ENCODE measurements around the gene RASL11A.
"Not testable (repeated sequence)": the region's sequence is repeated elsewhere in the genome, so short reads cannot be mapped to it uniquely, and the experiment has no call there.

RASL11A gene

DNA sequence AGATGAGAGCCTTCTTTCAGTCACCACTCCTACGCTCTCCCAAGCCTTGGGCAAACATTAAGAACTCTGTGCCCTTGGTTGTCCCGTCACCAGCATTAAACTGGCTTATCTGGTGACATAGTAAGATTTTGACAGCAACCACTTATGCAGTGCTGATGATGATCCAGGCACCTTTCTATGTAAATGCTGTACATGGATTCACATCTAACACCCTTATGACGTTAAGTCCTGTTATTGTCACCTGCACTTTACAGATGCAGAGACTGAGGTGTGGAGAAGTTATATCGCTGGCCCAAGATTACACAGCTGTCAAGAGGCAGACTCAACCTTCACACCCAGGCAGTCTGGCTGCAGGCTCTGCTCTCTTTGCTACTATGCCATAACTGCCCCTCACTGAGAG is 25.0 kb downstream of the RASL11A start:
- Histone ChIP-seq H3K4me3 (ENCODE audit: low read depth in 1 of 5, low read length in 5 of 5) (no peak overlapping the region), H3K4me1 (ENCODE audit: control insufficient read depth in 5 of 5, insufficient read depth in 5 of 5, low read length in 5 of 5) (no peaks in the 10 kb centered on the region), H3K27me3 (ENCODE audit: control insufficient read depth in 5 of 5, insufficient read depth in 4 of 5, low read length in 5 of 5) (peaks cover 0 to 10% (median 4%) of the 10 kb centered on the region in 5 donors), H3K9ac (ENCODE audit: low read length in 5 of 5) (no peak overlapping the region), H3K36me3 (ENCODE audit: control insufficient read depth in 5 of 5, insufficient read depth in 5 of 5, low read length in 5 of 5) (no peaks in the 10 kb centered on the region), H3K9me3 (ENCODE audit: control insufficient read depth in 5 of 5, low read length in 5 of 5) (peaks cover 0 to 3% (median 0%) of the 10 kb centered on the region in 5 donors), H3K27ac (ENCODE audit: low read depth, low read length) (no peak overlapping the region)

GRCh38 chr13:27296496-27296895 is 25.9 kb downstream of the RASL11A start:
- Histone ChIP-seq H3K4me1 (ENCODE audit: control insufficient read depth in 5 of 5, insufficient read depth in 5 of 5, low read length in 5 of 5) (no peaks in the 10 kb centered on the region), H3K36me3 (ENCODE audit: control insufficient read depth in 5 of 5, insufficient read depth in 5 of 5, low read length in 5 of 5) (no peaks in the 10 kb centered on the region), H3K9me3 (ENCODE audit: control insufficient read depth in 5 of 5, low read length in 5 of 5) (no peaks in the 10 kb centered on the region), H3K4me3 (ENCODE audit: low read depth in 1 of 5, low read length in 5 of 5) (no peak overlapping the region), H3K27me3 (ENCODE audit: control insufficient read depth in 5 of 5, insufficient read depth in 4 of 5, low read length in 5 of 5) (peaks cover 0 to 10% (median 4%) of the 10 kb centered on the region in 5 donors), H3K27ac (ENCODE audit: low read depth, low read length) (no peak overlapping the region), H3K9ac (ENCODE audit: low read length in 5 of 5) (no peak overlapping the region)

GRCh38 chr13:27298849-27299248 is 28.2 kb downstream of the RASL11A start:
- no peaks in the 10 kb centered on the region for H3K4me1 ChIP-seq (ENCODE audit: control insufficient read depth in 5 of 5, insufficient read depth in 5 of 5, low read length in 5 of 5)
- H3K9ac ChIP-seq (ENCODE audit: low read length in 5 of 5): no peak overlapping the region
- no peaks in the 10 kb centered on the region for H3K36me3 ChIP-seq (ENCODE audit: control insufficient read depth in 5 of 5, insufficient read depth in 5 of 5, low read length in 5 of 5)
- H3K4me3 ChIP-seq (ENCODE audit: low read depth in 1 of 5, low read length in 5 of 5): no peak overlapping the region
- no peaks in the 10 kb centered on the region for H3K9me3 ChIP-seq (ENCODE audit: control insufficient read depth in 5 of 5, low read length in 5 of 5)
- H3K27me3 ChIP-seq (ENCODE audit: control insufficient read depth in 5 of 5, insufficient read depth in 4 of 5, low read length in 5 of 5): peaks cover 0 to 10% (median 4%) of the 10 kb centered on the region in 5 donors
- no peak overlapping the region for H3K27ac ChIP-seq (ENCODE audit: low read depth, low read length)

GRCh38 chr13:27300406-27300805 is 29.8 kb downstream of the RASL11A start:
- not testable (repeated sequence) for H3K27me3 ChIP-seq (ENCODE audit: control insufficient read depth in 5 of 5, insufficient read depth in 4 of 5, low read length in 5 of 5)

GRCh38 chr13:27300941-27301586 is 30.4 kb downstream of the RASL11A start:
- Histone ChIP-seq H3K36me3 (ENCODE audit: control insufficient read depth in 5 of 5, insufficient read depth in 5 of 5, low read length in 5 of 5) (no peaks in the 10 kb centered on the region), H3K27ac (ENCODE audit: low read depth, low read length) (no peak overlapping the region), H3K27me3 (ENCODE audit: control insufficient read depth in 5 of 5, insufficient read depth in 4 of 5, low read length in 5 of 5) (peaks cover 0 to 6% (median 4%) of the 10 kb centered on the region in 5 donors), H3K4me1 (ENCODE audit: control insufficient read depth in 5 of 5, insufficient read depth in 5 of 5, low read length in 5 of 5) (no peaks in the 10 kb centered on the region), H3K9ac (ENCODE audit: low read length in 5 of 5) (no peak overlapping the region), H3K9me3 (ENCODE audit: control insufficient read depth in 5 of 5, low read length in 5 of 5) (no peaks in the 10 kb centered on the region), H3K4me3 (ENCODE audit: low read depth in 1 of 5, low read length in 5 of 5) (no peak overlapping the region)

More at GRCh38 chr13:27300406-27300805, 29.8 kb downstream of the RASL11A start:
- H3K9ac ChIP-seq (ENCODE audit: low read length in 5 of 5); H3K36me3 ChIP-seq (ENCODE audit: control insufficient read depth in 5 of 5, insufficient read depth in 5 of 5, low read length in 5 of 5); H3K9me3 ChIP-seq (ENCODE audit: control insufficient read depth in 5 of 5, low read length in 5 of 5); H3K4me3 ChIP-seq (ENCODE audit: low read depth in 1 of 5, low read length in 5 of 5); H3K27ac ChIP-seq (ENCODE audit: low read depth, low read length); H3K4me1 ChIP-seq (ENCODE audit: control insufficient read depth in 5 of 5, insufficient read depth in 5 of 5, low read length in 5 of 5): not testable (repeated sequence)

DNA sequence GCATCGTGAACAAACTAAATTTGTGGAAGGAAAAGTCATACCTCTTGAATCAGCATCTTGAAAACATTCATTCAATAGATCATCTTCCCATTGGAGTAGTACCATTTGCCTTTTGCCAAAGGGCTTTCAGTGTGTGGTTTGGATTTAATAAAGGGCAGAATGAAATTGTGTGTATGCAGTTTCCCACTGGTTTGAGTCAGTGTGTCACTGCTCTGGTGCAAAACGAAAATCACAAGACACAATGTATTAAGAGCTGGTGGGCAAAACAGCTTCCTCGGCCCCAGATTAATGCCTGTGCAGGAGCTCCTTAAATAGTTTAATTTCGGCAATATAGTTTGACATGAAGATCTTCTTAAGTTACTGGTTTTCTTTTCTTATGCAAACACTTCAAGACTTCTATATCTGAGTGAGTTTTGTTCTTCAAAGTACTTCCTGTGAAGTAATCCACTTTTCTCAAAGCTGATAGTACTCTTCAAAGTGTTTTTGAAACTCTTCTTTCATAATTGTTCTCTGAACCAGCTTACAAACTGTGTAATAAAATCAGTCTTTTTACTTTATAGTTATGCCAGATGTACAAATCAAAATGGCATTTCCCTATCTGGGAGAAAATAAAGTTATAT is 32.1 kb downstream of the RASL11A start:
- no peaks in the 10 kb centered on the region for H3K9me3 ChIP-seq (ENCODE audit: control insufficient read depth in 5 of 5, low read length in 5 of 5)
- H3K27me3 ChIP-seq (ENCODE audit: control insufficient read depth in 5 of 5, insufficient read depth in 4 of 5, low read length in 5 of 5): peaks cover 0 to 2% (median 0%) of the 10 kb centered on the region in 5 donors
- H3K36me3 ChIP-seq (ENCODE audit: control insufficient read depth in 5 of 5, insufficient read depth in 5 of 5, low read length in 5 of 5): no peaks in the 10 kb centered on the region
- H3K4me3 ChIP-seq (ENCODE audit: low read depth in 1 of 5, low read length in 5 of 5): no peak overlapping the region
- H3K4me1 ChIP-seq (ENCODE audit: control insufficient read depth in 5 of 5, insufficient read depth in 5 of 5, low read length in 5 of 5): no peaks in the 10 kb centered on the region
- no peak overlapping the region for H3K27ac ChIP-seq (ENCODE audit: low read depth, low read length)
- H3K9ac ChIP-seq (ENCODE audit: low read length in 5 of 5): no peak overlapping the region

DNA sequence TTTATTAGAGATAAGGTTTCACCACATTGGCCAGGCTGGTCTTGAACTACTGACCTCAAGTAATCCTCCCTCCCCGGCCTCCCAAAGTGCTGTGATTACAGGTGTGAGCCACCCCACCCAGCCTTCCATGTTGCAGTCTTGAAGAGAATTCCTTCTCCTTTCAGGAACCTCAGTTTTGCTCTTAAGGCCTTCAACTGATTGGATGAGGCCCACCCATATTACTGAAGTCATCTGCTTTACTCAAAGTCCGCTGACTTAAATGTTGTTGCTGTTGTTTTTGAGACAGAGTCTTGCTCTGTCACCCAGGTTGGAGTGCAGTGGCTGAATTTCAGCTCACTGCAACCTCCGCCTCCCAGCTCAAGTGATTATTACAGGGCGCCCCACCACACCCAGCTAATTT is 33.5 kb downstream of the RASL11A start:
- Histone ChIP-seq H3K4me3 (ENCODE audit: low read depth in 1 of 5, low read length in 5 of 5) (no peak overlapping the region), H3K9me3 (ENCODE audit: control insufficient read depth in 5 of 5, low read length in 5 of 5) (peaks cover 0 to 3% (median 0%) of the 10 kb centered on the region in 5 donors), H3K9ac (ENCODE audit: low read length in 5 of 5) (no peak overlapping the region), H3K36me3 (ENCODE audit: control insufficient read depth in 5 of 5, insufficient read depth in 5 of 5, low read length in 5 of 5) (no peaks in the 10 kb centered on the region), H3K27me3 (ENCODE audit: control insufficient read depth in 5 of 5, insufficient read depth in 4 of 5, low read length in 5 of 5) (no peaks in the 10 kb centered on the region), H3K4me1 (ENCODE audit: control insufficient read depth in 5 of 5, insufficient read depth in 5 of 5, low read length in 5 of 5) (no peaks in the 10 kb centered on the region), H3K27ac (ENCODE audit: low read depth, low read length) (no peak overlapping the region)

DNA sequence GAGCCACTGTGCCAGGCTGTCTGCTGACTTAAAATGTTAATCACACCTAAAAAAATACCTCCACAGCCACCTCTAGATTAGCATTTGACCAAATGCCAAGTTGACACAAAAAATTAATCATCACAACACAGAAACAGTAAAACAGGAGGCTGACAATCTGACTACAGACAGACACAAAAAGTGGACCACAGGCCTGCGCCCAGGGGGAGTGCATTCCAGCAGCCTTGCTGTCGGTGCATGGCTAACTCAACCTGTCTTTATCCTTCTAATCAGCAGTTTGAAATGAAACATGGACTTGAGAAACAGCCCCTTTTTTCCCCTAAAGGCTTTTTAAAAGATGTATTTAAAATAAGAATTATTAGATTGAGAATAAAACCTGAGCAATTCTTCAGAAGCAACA is 34.0 kb downstream of the RASL11A start:
- Histone ChIP-seq H3K36me3 (ENCODE audit: control insufficient read depth in 5 of 5, insufficient read depth in 5 of 5, low read length in 5 of 5) (no peaks in the 10 kb centered on the region), H3K9ac (ENCODE audit: low read length in 5 of 5) (no peak overlapping the region), H3K27me3 (ENCODE audit: control insufficient read depth in 5 of 5, insufficient read depth in 4 of 5, low read length in 5 of 5) (no peaks in the 10 kb centered on the region), H3K9me3 (ENCODE audit: control insufficient read depth in 5 of 5, low read length in 5 of 5) (peaks cover 0 to 3% (median 0%) of the 10 kb centered on the region in 5 donors), H3K4me1 (ENCODE audit: control insufficient read depth in 5 of 5, insufficient read depth in 5 of 5, low read length in 5 of 5) (no peaks in the 10 kb centered on the region), H3K27ac (ENCODE audit: low read depth, low read length) (no peak overlapping the region), H3K4me3 (ENCODE audit: low read depth in 1 of 5, low read length in 5 of 5) (no peak overlapping the region)

- Histone ChIP-seq H3K27me3 (ENCODE audit: control insufficient read depth in 5 of 5, insufficient read depth in 4 of 5, low read length in 5 of 5) (no peaks in the 10 kb centered on the region), H3K9me3 (ENCODE audit: control insufficient read depth in 5 of 5, low read length in 5 of 5) (peaks cover 0 to 3% (median 0%) of the 10 kb centered on the region in 5 donors), H3K27ac (ENCODE audit: low read depth, low read length) (no peak overlapping the region), H3K4me3 (ENCODE audit: low read depth in 1 of 5, low read length in 5 of 5) (no peak overlapping the region), H3K9ac (ENCODE audit: low read length in 5 of 5) (no peak overlapping the region), H3K4me1 (ENCODE audit: control insufficient read depth in 5 of 5, insufficient read depth in 5 of 5, low read length in 5 of 5) (no peaks in the 10 kb centered on the region), H3K36me3 (ENCODE audit: control insufficient read depth in 5 of 5, insufficient read depth in 5 of 5, low read length in 5 of 5) (no peaks in the 10 kb centered on the region)
Measured at GRCh38 chr13:27306364-27306763, 35.7 kb downstream of the RASL11A start.

- Histone ChIP-seq H3K9me3 (ENCODE audit: control insufficient read depth in 5 of 5, low read length in 5 of 5) (peaks cover 0 to 3% (median 0%) of the 10 kb centered on the region in 5 donors), H3K27me3 (ENCODE audit: control insufficient read depth in 5 of 5, insufficient read depth in 4 of 5, low read length in 5 of 5) (no peaks in the 10 kb centered on the region), H3K4me1 (ENCODE audit: control insufficient read depth in 5 of 5, insufficient read depth in 5 of 5, low read length in 5 of 5) (no peaks in the 10 kb centered on the region), H3K9ac (ENCODE audit: low read length in 5 of 5) (no peak overlapping the region), H3K27ac (ENCODE audit: low read depth, low read length) (no peak overlapping the region), H3K4me3 (ENCODE audit: low read depth in 1 of 5, low read length in 5 of 5) (no peak overlapping the region), H3K36me3 (ENCODE audit: control insufficient read depth in 5 of 5, insufficient read depth in 5 of 5, low read length in 5 of 5) (no peaks in the 10 kb centered on the region)
Measured at GRCh38 chr13:27308941-27309340, 38.3 kb downstream of the RASL11A start.
